NCI-H510A (cell line): ENCODE results near the gene ZNF200.

Experiments
- DNase-seq: peaks from one replicate; lab custom pipeline; 2025; lab: John Stamatoyannopoulos, UW

ZNF200 gene

DNA sequence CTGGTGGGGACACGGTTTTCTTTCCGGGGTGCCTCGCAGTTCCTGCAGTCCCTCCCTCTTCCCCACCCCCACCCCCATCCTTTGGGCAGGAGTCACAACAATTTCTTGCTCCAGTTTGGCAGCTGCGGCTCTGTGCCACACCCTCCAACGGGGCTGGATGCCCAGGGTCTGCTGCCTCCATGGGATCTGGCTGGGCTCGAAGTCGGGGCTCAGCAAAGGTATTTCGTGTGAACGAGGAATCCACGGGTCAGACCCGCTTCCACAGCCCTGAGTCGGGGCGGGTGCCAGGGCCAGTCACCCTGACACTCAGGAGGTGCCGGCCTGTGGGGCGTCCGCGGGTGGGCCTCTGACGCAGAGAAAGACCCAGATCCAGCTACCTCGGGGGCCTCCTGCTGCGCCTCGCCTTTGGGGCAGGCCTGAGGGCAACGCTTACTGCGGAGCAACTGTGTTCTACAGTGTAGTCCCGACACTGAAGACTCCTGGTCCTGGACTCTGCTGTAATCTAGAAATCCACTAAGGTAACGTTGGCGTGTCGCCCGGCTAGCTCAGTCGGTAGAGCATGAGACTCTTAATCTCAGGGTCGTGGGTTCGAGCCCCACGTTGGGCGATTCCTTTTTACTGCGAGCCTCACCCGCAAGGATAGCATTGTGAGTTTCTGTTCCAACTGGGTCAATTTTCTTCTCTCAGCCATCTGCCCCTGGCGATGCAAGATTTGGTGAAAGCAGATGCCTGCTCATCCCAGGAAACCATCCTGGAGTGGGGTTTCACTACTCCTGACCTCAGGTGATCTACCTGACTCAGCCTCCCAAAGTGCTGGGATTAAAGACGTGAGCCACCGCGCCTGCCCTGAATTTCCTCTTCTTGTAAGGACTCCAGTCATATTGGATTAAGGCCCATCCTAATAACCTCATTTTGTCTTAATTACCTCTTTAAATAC lies 59.5 kb downstream of the ZNF200 start:
- DNase-seq: no peak

DNA sequence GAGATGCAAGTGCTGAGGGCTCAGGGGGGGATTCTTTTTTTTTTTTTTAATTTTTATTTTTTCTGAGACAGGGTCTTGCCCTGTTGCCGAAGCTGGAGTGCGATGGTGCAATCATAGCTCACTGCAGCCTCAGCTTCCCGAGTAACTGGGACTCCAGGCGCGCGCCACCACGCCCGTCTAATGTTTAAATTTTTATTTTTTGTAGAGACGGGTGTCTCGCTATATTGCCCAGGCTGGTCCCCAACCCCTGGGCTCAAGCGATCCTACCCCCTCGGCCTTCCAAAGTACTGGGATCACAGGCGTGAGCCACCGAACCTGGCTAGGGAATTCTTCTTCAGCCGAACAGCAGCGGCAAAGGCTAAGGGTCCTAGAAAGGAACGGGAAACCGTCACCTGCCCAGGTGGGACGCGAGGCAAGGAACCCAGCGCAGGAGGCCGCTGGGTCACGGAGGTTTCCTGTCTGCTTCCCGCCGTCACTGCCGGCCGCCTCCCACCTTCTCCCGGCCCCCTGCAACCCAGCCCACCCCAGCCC lies 60.3 kb downstream of the ZNF200 start:
- DNase-seq: no peak

DNA sequence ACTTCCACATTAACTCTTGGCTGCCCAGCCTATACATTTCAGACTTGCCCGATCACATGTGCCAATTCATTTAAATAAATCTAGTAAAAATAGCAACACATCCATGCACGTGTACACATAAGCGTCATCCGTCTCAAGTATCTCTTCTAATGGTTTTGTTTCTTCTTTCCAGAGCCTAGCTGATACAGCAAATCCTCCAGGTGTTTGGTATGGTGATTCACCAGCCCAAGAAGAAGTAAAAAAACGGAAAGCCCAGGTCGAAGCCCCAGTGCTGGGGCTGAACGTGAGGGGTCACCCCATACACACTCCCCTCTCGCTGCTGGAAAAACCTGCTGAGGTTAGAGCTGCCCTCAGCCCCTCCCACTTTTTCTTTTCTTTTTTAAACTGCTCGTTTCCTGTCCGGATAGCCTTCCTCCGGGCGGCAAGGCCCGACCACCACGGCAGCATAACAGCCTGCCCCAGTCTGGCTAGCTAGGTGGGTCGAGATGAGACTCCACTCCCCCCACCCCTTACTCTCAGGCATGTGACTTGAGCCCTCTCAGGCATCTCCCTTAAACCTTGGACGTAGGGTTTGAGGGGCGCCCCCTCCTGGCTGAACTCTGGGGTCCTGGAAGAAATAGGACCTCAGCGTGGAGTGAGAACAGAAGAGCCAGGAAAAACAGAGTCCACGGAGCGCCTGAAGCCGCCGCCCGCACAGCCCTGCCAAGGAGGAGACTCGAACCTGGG lies 60.9 kb downstream of the ZNF200 start:
- no peak for DNase-seq
